Measurements from ENCODE around the gene SLC7A1. TPM values are rescaled to one million over a fixed set of nuclear protein-coding genes. Genes with fewer than 3 reads are reported as not detected.
"Not testable (repeated sequence)": the region's sequence is repeated elsewhere in the genome, so short reads cannot be mapped to it uniquely, and the experiment has no call there.

SLC7A1 gene
- total RNA-seq, result 100 to 1,000 TPM; 175 to 184 TPM

GRCh38 chr13:29595380-29596063 lies at the start of gene SLC7A1:
TSS of gene SLC7A1 (minus strand) at chr13:29595688. CDS start at chr13:29536188, 59,500 bp downstream.
- POLR2A ChIA-PET, result interaction anchor here (0.6 to 1.6 kb wide), 4 partner anchors 16 to 163 kb away, joined by 3 to 7 read pairs (median 4); no protein-coding TSS in a partner anchor
- CTCF ChIA-PET, result interaction anchor here (1.1 kb wide), 1 partner anchor 255 kb away, joined by 3 read pairs; the partner anchor contains the start of gene UBL3

GRCh38 chr13:29640665-29641064 lies 45.2 kb upstream of the SLC7A1 start:
- POLR2A ChIA-PET, result no interaction called here
- CTCF ChIA-PET, result no interaction called here

GRCh38 chr13:29636831-29637230 lies 41.3 kb upstream of the SLC7A1 start:
- POLR2A ChIA-PET, CTCF ChIA-PET: not testable (repeated sequence)

GRCh38 chr13:29624997-29625396 lies 29.5 kb upstream of the SLC7A1 start:
- ChIA-PET POLR2A (no interaction called here), CTCF (no interaction called here)

- POLR2A ChIA-PET, result no interaction called here
- CTCF ChIA-PET, result interaction anchor here (0.6 kb wide), 1 partner anchor 117 kb away, joined by 3 read pairs; no protein-coding TSS in a partner anchor
Measured at GRCh38 chr13:29621841-29622240, 26.4 kb upstream of the SLC7A1 start.

- POLR2A ChIA-PET, result no interaction called here
- CTCF ChIA-PET, result interaction anchor here (0.6 kb wide), 1 partner anchor 118 kb away, joined by 3 read pairs; no protein-coding TSS in a partner anchor
Measured at GRCh38 chr13:29621051-29621800, 25.7 kb upstream of the SLC7A1 start.

GRCh38 chr13:29619995-29620394 lies 24.5 kb upstream of the SLC7A1 start:
- ChIA-PET POLR2A (no interaction called here), CTCF (interaction anchor here (0.7 kb wide), 1 partner anchor 9 kb away, joined by 3 read pairs; no protein-coding TSS in a partner anchor)

GRCh38 chr13:29613101-29613500 lies 17.6 kb upstream of the SLC7A1 start:
- ChIA-PET CTCF (no interaction called here), POLR2A (no interaction called here)

- ChIA-PET POLR2A (no interaction called here), CTCF (no interaction called here)
Measured at GRCh38 chr13:29607465-29607864, 12.0 kb upstream of the SLC7A1 start.

GRCh38 chr13:29605860-29606526 lies 10.5 kb upstream of the SLC7A1 start:
- ChIA-PET CTCF (no interaction called here), POLR2A (no interaction called here)

- ChIA-PET CTCF (no interaction called here), POLR2A (no interaction called here)
Measured at GRCh38 chr13:29598321-29598720, 2.8 kb upstream of the SLC7A1 start.

GRCh38 chr13:29597706-29598105 lies 2.2 kb upstream of the SLC7A1 start:
- ChIA-PET CTCF (no interaction called here), POLR2A (interaction anchor here (0.7 kb wide), 1 partner anchor 15 kb away, joined by 3 read pairs; no protein-coding TSS in a partner anchor)

GRCh38 chr13:29597246-29597645 lies 1.8 kb upstream of the SLC7A1 start:
- ChIA-PET POLR2A (no interaction called here), CTCF (no interaction called here)

GRCh38 chr13:29596064-29596418 lies 553 bp upstream of the SLC7A1 start:
- ChIA-PET CTCF (interaction anchor here (1.1 kb wide), 1 partner anchor 254 kb away, joined by 3 read pairs; the partner anchor contains the start of gene UBL3), POLR2A (interaction anchor here (0.6 to 1.6 kb wide), 2 partner anchors 53 to 59 kb away, joined by 5 to 7 read pairs; no protein-coding TSS in a partner anchor)

GRCh38 chr13:29594710-29595379 lies 643 bp downstream of the SLC7A1 start:
- ChIA-PET CTCF (interaction anchor here (1.1 kb wide), 1 partner anchor 255 kb away, joined by 3 read pairs; the partner anchor contains the start of gene UBL3), POLR2A (interaction anchor here (0.6 to 1.6 kb wide), 3 partner anchors 15 to 164 kb away, joined by 3 to 5 read pairs (median 4); no protein-coding TSS in a partner anchor)

- POLR2A ChIA-PET, result no interaction called here
- CTCF ChIA-PET, result no interaction called here
Measured at GRCh38 chr13:29594303-29594709, 1.2 kb downstream of the SLC7A1 start.

GRCh38 chr13:29593605-29594297 lies 1.7 kb downstream of the SLC7A1 start:
- POLR2A ChIA-PET, result no interaction called here
- CTCF ChIA-PET, result no interaction called here

GRCh38 chr13:29591310-29591709 lies 4.2 kb downstream of the SLC7A1 start:
- ChIA-PET CTCF (no interaction called here), POLR2A (no interaction called here)

- ChIA-PET CTCF (no interaction called here), POLR2A (no interaction called here)
Measured at GRCh38 chr13:29589967-29590366, 5.5 kb downstream of the SLC7A1 start.

Data from activated CD8-positive, alpha-beta memory T cell treated with anti-CD3 and anti-CD28 coated beads for 36 hours (primary cell).